HepG2 (cell line): ENCODE results near the gene SEMA4A. TPM values are rescaled to one million over a fixed set of nuclear protein-coding genes. Genes with fewer than 3 reads are reported as not detected.
A peak's percentile ranks its signal among the peaks of the same experiment; 100 is the strongest.

Source experiments
- DNMT3B ChIP-seq: conservative IDR thresholded peaks from 2 replicates; pipeline ENCODE4 v1.6.1; 2016; ENCODE audit warnings: missing biosample characterization, control low read depth
- GMEB2 ChIP-seq: IDR thresholded peaks from 2 replicates; pipeline ENCODE4 v1.6.1; 2016; ENCODE audit warnings: missing biosample characterization, missing genetic modification reagents, low read depth
- HNF4A ChIP-seq: sonication (generic); formaldehyde crosslinking; IDR thresholded peaks from 2 replicates; pipeline ENCODE4 v1.4.0; 2020; ENCODE audit warnings: missing genetic modification reagents
- HOXA5 ChIP-seq: sonication (generic); formaldehyde crosslinking; IDR thresholded peaks from 2 replicates; pipeline ENCODE4 v1.4.0; 2020; ENCODE audit warnings: missing genetic modification reagents
- IKZF1 ChIP-seq: fragments of 450-650 bp; IDR thresholded peaks from 2 replicates; pipeline ENCODE4 v1.7.1; 2016
- JARID2 ChIP-seq: sonication (generic); formaldehyde crosslinking; IDR thresholded peaks from 2 replicates; pipeline ENCODE4 v1.8.1; 2023; ENCODE audit warnings: missing genetic modification reagents, inconsistent platforms; ENCODE audit not compliant: insufficient replicate concordance
- NCOA1 ChIP-seq: sonication (generic); formaldehyde crosslinking; IDR thresholded peaks from 2 replicates; pipeline ENCODE4 v1.9.0; 2021; ENCODE audit warnings: missing genetic modification reagents
- NR2F2 ChIP-seq: IDR thresholded peaks from 2 replicates; pipeline ENCODE4 v1.6.1; 2012; ENCODE audit warnings: low read depth, inconsistent platforms, borderline replicate concordance
- PREB ChIP-seq: sonication (generic); formaldehyde crosslinking; IDR thresholded peaks from 2 replicates; pipeline ENCODE4 v1.4.0; 2020; ENCODE audit warnings: missing genetic modification reagents
- RBAK ChIP-seq: sonication (generic); formaldehyde crosslinking; IDR thresholded peaks from 2 replicates; pipeline ENCODE4 v1.5.1; 2020; ENCODE audit warnings: mild to moderate bottlenecking, missing genetic modification reagents
- ZNF530 ChIP-seq: sonication (generic); formaldehyde crosslinking; IDR thresholded peaks from 2 replicates; pipeline ENCODE4 v1.5.0; 2020; ENCODE audit warnings: low read depth, mild to moderate bottlenecking, missing genetic modification reagents
- ZNF580 ChIP-seq: IDR thresholded peaks from 2 replicates; pipeline ENCODE4 v1.6.1; 2016; ENCODE audit warnings: low read depth, borderline replicate concordance
- ZNF749 ChIP-seq: sonication (generic); formaldehyde crosslinking; IDR thresholded peaks from 2 replicates; pipeline ENCODE4 v1.8.0; 2022; ENCODE audit warnings: mild to moderate bottlenecking, missing genetic modification reagents, moderate library complexity, borderline replicate concordance
- ZNF761 ChIP-seq: sonication (generic); formaldehyde crosslinking; conservative IDR thresholded peaks from 2 replicates; pipeline ENCODE4 v1.4.0; 2020; ENCODE audit warnings: mild to moderate bottlenecking, missing genetic modification reagents
- polyA plus RNA-seq, 8 experiments: library from polyadenylated mRNA; depleted of rRNA in 3 of 8; stranded (reverse) in 7 of 8; unstranded in 1 of 8; fragments of >200 nt; fragmentation: Illumina TruSeq in 4 of 8; extraction: Trizol in 4 of 8; gene quantifications; 2 replicates each; pipeline versions ENCODE4 v1.2.1 to v1.2.3, GENCODE V29; 2011 to 2016; ENCODE audit warnings: low read depth in 4 of 8, missing spikeins in 1 of 8, mixed read lengths in 1 of 8; ENCODE audit not compliant: insufficient read depth in 1 of 8
- total RNA-seq, 5 experiments: library from RNA; depleted of rRNA; stranded (reverse); fragments of >200 nt; fragmentation: Illumina TruSeq; extraction: Trizol; gene quantifications; 2 replicates each; pipeline ENCODE4 v1.2.3, GENCODE V29; 2016; ENCODE audit warnings: low read depth in 1 of 5
- TF ChIP-seq, protein P1 (sequence below): sonication (generic); formaldehyde crosslinking; IDR thresholded peaks from 2 replicates; pipeline ENCODE4 v1.8.0; 2022; ENCODE audit warnings: mild to moderate bottlenecking, missing genetic modification reagents, borderline replicate concordance
- TF ChIP-seq, protein P2 (sequence below): sonication (generic); formaldehyde crosslinking; IDR thresholded peaks from 2 replicates; pipeline ENCODE4 v1.5.0; 2020; ENCODE audit warnings: mild to moderate bottlenecking, missing genetic modification reagents
- TF ChIP-seq, protein P3 (sequence below): sonication (generic); formaldehyde crosslinking; IDR thresholded peaks from 2 replicates; pipeline ENCODE4 v1.5.0; 2020; ENCODE audit warnings: missing genetic modification reagents
- TF ChIP-seq, protein P4 (sequence below): sonication (generic); formaldehyde crosslinking; IDR thresholded peaks from 2 replicates; pipeline ENCODE4; 2020; ENCODE audit warnings: missing genetic modification reagents, mild to moderate bottlenecking, borderline replicate concordance

Gene SEMA4A
- total and polyA plus RNA-seq, 2 of the 13 experiments (the other 11 are each of a cell fraction or from before 2014, with no cell fraction given) = 0.09 to 0.20 TPM

DNA sequence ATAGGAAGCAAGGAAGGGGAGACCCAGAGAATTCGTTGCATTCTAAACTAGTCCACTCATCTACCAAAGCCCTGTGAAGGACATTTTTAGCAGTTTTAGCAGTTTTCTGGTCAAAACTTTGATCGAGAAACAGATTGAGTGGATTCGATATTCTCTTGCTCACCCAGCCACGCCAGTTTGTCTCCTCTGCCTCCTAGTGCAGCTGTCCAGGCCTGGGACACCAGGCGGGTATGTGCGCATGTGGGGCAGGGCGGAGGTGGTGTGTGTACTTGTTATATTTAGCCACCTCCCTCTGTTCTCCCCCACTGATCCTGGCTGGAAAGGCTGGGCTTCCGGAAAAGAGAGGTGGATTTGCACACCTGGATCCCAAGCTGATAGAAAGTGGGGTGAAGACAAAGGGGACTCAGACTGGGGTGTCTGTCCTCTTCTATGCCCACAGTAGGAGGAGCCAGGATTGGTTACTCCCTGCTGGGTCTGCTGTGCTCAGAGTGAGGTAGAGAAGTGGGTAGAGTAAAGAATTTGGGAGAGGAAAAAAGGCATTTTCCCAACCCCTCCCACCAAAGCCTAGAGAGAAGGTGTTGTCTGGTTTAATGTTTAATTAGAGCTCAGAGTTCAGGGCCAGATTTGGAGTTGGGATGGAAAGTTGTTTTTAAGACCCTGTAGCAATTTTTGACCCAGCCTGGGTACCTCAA is 35.1 kb upstream of the SEMA4A start (continued):
- TF ChIP-seq, protein P1, sequence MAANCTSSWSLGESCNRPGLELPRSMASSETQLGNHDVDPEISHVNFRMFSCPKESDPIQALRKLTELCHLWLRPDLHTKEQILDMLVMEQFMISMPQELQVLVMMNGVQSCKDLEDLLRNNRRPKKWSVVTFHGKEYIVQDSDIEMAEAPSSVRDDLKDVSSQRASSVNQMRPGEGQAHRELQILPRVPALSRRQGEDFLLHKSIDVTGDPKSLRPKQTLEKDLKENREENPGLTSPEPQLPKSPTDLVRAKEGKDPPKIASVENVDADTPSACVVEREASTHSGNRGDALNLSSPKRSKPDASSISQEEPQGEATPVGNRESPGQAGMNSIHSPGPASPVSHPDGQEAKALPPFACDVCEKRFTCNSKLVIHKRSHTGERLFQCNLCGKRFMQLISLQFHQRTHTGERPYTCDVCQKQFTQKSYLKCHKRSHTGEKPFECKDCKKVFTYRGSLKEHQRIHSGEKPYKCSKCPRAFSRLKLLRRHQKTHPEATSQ (CRISPR knock-in tag) = peak; percentile 36; the same call in 1 of the 2 replicates
- TF ChIP-seq IKZF1 (no peak), HOXA5 (CRISPR knock-in tag) (no peak), PREB (no peak), NCOA1 (CRISPR knock-in tag) (no peak), RBAK (no peak), NR2F2 (no peak; the same call in 1 of the 2 replicates), DNMT3B (CRISPR knock-in tag) (no peak), HNF4A (CRISPR knock-in tag) (peak; percentile 54), JARID2 (no peak), ZNF530 (CRISPR knock-in tag) (no peak), GMEB2 (CRISPR knock-in tag) (no peak), ZNF749 (CRISPR knock-in tag) (no peak), ZNF761 (CRISPR knock-in tag) (no peak), ZNF580 (no peak; the same call in 1 of the 2 replicates)
- TF ChIP-seq, protein P2, sequence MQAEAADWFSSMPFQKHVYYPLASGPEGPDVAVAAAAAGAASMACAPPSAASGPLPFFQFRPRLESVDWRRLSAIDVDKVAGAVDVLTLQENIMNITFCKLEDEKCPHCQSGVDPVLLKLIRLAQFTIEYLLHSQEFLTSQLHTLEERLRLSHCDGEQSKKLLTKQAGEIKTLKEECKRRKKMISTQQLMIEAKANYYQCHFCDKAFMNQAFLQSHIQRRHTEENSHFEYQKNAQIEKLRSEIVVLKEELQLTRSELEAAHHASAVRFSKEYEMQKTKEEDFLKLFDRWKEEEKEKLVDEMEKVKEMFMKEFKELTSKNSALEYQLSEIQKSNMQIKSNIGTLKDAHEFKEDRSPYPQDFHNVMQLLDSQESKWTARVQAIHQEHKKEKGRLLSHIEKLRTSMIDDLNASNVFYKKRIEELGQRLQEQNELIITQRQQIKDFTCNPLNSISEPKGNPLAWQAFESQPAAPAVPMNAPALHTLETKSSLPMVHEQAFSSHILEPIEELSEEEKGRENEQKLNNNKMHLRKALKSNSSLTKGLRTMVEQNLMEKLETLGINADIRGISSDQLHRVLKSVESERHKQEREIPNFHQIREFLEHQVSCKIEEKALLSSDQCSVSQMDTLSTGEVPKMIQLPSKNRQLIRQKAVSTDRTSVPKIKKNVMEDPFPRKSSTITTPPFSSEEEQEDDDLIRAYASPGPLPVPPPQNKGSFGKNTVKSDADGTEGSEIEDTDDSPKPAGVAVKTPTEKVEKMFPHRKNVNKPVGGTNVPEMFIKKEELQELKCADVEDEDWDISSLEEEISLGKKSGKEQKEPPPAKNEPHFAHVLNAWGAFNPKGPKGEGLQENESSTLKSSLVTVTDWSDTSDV (CRISPR knock-in tag) = no peak
- TF ChIP-seq, protein P3, sequence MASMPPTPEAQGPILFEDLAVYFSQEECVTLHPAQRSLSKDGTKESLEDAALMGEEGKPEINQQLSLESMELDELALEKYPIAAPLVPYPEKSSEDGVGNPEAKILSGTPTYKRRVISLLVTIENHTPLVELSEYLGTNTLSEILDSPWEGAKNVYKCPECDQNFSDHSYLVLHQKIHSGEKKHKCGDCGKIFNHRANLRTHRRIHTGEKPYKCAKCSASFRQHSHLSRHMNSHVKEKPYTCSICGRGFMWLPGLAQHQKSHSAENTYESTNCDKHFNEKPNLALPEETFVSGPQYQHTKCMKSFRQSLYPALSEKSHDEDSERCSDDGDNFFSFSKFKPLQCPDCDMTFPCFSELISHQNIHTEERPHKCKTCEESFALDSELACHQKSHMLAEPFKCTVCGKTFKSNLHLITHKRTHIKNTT = no peak
- TF ChIP-seq, protein P4, sequence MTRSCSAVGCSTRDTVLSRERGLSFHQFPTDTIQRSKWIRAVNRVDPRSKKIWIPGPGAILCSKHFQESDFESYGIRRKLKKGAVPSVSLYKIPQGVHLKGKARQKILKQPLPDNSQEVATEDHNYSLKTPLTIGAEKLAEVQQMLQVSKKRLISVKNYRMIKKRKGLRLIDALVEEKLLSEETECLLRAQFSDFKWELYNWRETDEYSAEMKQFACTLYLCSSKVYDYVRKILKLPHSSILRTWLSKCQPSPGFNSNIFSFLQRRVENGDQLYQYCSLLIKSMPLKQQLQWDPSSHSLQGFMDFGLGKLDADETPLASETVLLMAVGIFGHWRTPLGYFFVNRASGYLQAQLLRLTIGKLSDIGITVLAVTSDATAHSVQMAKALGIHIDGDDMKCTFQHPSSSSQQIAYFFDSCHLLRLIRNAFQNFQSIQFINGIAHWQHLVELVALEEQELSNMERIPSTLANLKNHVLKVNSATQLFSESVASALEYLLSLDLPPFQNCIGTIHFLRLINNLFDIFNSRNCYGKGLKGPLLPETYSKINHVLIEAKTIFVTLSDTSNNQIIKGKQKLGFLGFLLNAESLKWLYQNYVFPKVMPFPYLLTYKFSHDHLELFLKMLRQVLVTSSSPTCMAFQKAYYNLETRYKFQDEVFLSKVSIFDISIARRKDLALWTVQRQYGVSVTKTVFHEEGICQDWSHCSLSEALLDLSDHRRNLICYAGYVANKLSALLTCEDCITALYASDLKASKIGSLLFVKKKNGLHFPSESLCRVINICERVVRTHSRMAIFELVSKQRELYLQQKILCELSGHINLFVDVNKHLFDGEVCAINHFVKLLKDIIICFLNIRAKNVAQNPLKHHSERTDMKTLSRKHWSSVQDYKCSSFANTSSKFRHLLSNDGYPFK (CRISPR knock-in tag) = no peak
